KOPT-K1 (cell line): Measurements from ENCODE around the gene LRRC40.

ENCODE experiments used
- H3K27ac ChIP-seq: fragments of 200-600 bp; sonication (generic); 2 replicates; pipeline ENCODE4 v1.5.1; 2016; ENCODE audit warnings: antibody characterized with exemption, mild to moderate bottlenecking, low read depth, low read length; ENCODE audit not compliant: poor library complexity, severe bottlenecking
- H3K36me3 ChIP-seq: fragments of 200-600 bp; sonication (generic); 2 replicates; pipeline ENCODE4 v1.5.1; 2017; ENCODE audit warnings: antibody characterized with exemption, mild to moderate bottlenecking, low read length, moderate library complexity; ENCODE audit not compliant: insufficient read depth
- H3K9me3 ChIP-seq: fragments of 200-600 bp; sonication (generic); 2 replicates; pipeline ENCODE4 v1.5.1; 2017; ENCODE audit warnings: antibody characterized with exemption, low read length, mild to moderate bottlenecking; ENCODE audit not compliant: insufficient read depth, poor library complexity, severe bottlenecking

The LRRC40 gene

GRCh38 chr1:70171512-70171911 lies 33.9 kb downstream of the LRRC40 start:
- Histone ChIP-seq H3K36me3 (peaks cover 35% of the 10 kb centered on the region), H3K27ac (no peak overlapping the region), H3K9me3 (no peaks in the 10 kb centered on the region)

- Histone ChIP-seq H3K9me3 (no peaks in the 10 kb centered on the region), H3K36me3 (peaks cover 20% of the 10 kb centered on the region), H3K27ac (no peak overlapping the region)
These were observed 36.1 kb downstream of the LRRC40 start for GRCh38 chr1:70169018-70169839.

GRCh38 chr1:70168283-70168682 lies 37.1 kb downstream of the LRRC40 start:
- peaks cover 21% of the 10 kb centered on the region for H3K36me3 ChIP-seq
- no peak overlapping the region for H3K27ac ChIP-seq
- H3K9me3 ChIP-seq = no peaks in the 10 kb centered on the region

GRCh38 chr1:70164350-70164749 lies 41.0 kb downstream of the LRRC40 start:
- H3K9me3 ChIP-seq = no peaks in the 10 kb centered on the region
- no peak overlapping the region for H3K27ac ChIP-seq
- H3K36me3 ChIP-seq = peaks cover 29% of the 10 kb centered on the region

GRCh38 chr1:70156529-70157120 lies 48.8 kb downstream of the LRRC40 start:
- Histone ChIP-seq H3K9me3 (no peaks in the 10 kb centered on the region), H3K27ac (no peak overlapping the region), H3K36me3 (peaks cover 19% of the 10 kb centered on the region)

- Histone ChIP-seq H3K27ac (no peak overlapping the region), H3K9me3 (no peaks in the 10 kb centered on the region), H3K36me3 (peaks cover 38% of the 10 kb centered on the region)
These were observed 51.6 kb downstream of the LRRC40 start for GRCh38 chr1:70153739-70154138.

- Histone ChIP-seq H3K27ac (no peak overlapping the region), H3K36me3 (peaks cover 57% of the 10 kb centered on the region), H3K9me3 (no peaks in the 10 kb centered on the region)
These were observed 54.9 kb downstream of the LRRC40 start for GRCh38 chr1:70150444-70150843.

GRCh38 chr1:70146488-70146887 lies 58.9 kb downstream of the LRRC40 start:
- no peaks in the 10 kb centered on the region for H3K9me3 ChIP-seq
- no peak overlapping the region for H3K27ac ChIP-seq
- H3K36me3 ChIP-seq = peaks cover 61% of the 10 kb centered on the region

GRCh38 chr1:70143048-70143659 lies 62.2 kb downstream of the LRRC40 start:
- Histone ChIP-seq H3K9me3 (no peaks in the 10 kb centered on the region), H3K27ac (no peak overlapping the region)

GRCh38 chr1:70142075-70142474 lies 63.3 kb downstream of the LRRC40 start:
- Histone ChIP-seq H3K27ac (no peak overlapping the region), H3K36me3 (peaks cover 23% of the 10 kb centered on the region), H3K9me3 (no peaks in the 10 kb centered on the region)

More at GRCh38 chr1:70143048-70143659, 62.2 kb downstream of the LRRC40 start:
- H3K36me3 ChIP-seq = peaks cover 33% of the 10 kb centered on the region

GRCh38 chr1:70140894-70141293 lies 64.5 kb downstream of the LRRC40 start:
- Histone ChIP-seq H3K9me3 (no peaks in the 10 kb centered on the region), H3K27ac (no peak overlapping the region), H3K36me3 (peaks cover 14% of the 10 kb centered on the region)

GRCh38 chr1:70140343-70140742 lies 65.0 kb downstream of the LRRC40 start:
- H3K9me3 ChIP-seq = no peaks in the 10 kb centered on the region
- H3K36me3 ChIP-seq = peaks cover 9% of the 10 kb centered on the region
- no peak overlapping the region for H3K27ac ChIP-seq

GRCh38 chr1:70134148-70134547 lies 71.2 kb downstream of the LRRC40 start:
- Histone ChIP-seq H3K27ac (no peak overlapping the region), H3K36me3 (no peaks in the 10 kb centered on the region), H3K9me3 (no peaks in the 10 kb centered on the region)

GRCh38 chr1:70117046-70117445 lies 88.3 kb downstream of the LRRC40 start:
- Histone ChIP-seq H3K27ac (no peak overlapping the region), H3K36me3 (no peaks in the 10 kb centered on the region), H3K9me3 (no peaks in the 10 kb centered on the region)

- Histone ChIP-seq H3K27ac (no peak overlapping the region), H3K9me3 (no peaks in the 10 kb centered on the region), H3K36me3 (no peaks in the 10 kb centered on the region)
These were observed 90.1 kb downstream of the LRRC40 start for GRCh38 chr1:70115315-70115714.
